ENCODE data around the gene MEX3A. TPM values are rescaled to one million over a fixed set of nuclear protein-coding genes. Genes with fewer than 3 reads are reported as not detected.
"Not testable (repeated sequence)": the region's sequence is repeated elsewhere in the genome, so short reads cannot be mapped to it uniquely, and the experiment has no call there.

The MEX3A gene
- total RNA-seq, 1 donor from 2014 or later, result 32.2 TPM

DNA sequence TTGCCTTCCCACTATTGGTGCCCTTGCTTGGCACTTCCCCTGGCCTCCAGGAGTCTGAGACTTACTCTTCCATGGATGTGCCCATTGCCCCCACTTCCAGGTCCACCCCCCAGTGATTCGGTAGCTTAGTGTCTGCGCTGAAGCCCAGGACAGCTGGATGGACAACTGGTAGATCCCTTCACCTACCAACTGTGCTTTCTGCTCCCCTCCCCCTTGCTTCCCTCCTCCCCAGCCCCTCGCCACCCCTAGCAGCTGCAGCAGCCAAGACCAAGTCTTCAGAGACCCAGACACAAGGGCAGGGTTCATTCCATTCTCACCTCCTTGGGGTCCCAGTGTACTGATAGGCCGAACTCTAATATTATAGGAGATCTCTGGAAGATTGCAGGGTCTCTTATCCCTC, 39.2 kb upstream of the MEX3A start:
- H4K20me1 ChIP-seq (ENCODE audit: low read depth), result peaks cover 100% of the 10 kb centered on the region

GRCh38 chr1:156121005-156121404, 38.7 kb upstream of the MEX3A start:
- H3K9me3 ChIP-seq (ENCODE audit: low read depth); H3K36me3 ChIP-seq; H3K9ac ChIP-seq; H3K27ac Mint-ChIP-seq; DNase-seq (ENCODE audit: low spot score); H3K27me3 ChIP-seq; H3K4me3 Mint-ChIP-seq; H3K4me2 ChIP-seq; H3K27me3 Mint-ChIP-seq (ENCODE audit: insufficient read depth, low read depth); H3K9me3 Mint-ChIP-seq; H3K27ac ChIP-seq; H3K4me3 ChIP-seq; H2AFZ ChIP-seq (replicated peaks): not testable (repeated sequence)
- peaks cover 38% of the 10 kb centered on the region for H3F3A ChIP-seq (ENCODE audit: low read depth)
- Mint-ChIP-seq H3K36me3 (peaks cover 10% of the 10 kb centered on the region), H3K4me1 (peaks cover 48% of the 10 kb centered on the region)
- H3K79me2 ChIP-seq (ENCODE audit: low read depth), result peaks cover 38% of the 10 kb centered on the region
- H4K20me1 ChIP-seq (ENCODE audit: low read depth), result peaks cover 100% of the 10 kb centered on the region
- H3K4me1 ChIP-seq, result peaks cover 26% of the 10 kb centered on the region

More for the DNA sequence above, 39.2 kb upstream of the MEX3A start:
- Histone ChIP-seq H3K9ac (no peak overlapping the region), H3K4me1 (peaks cover 26% of the 10 kb centered on the region), H3K36me3 (no peaks in the 10 kb centered on the region), H2AFZ (replicated peaks) (no peak overlapping the region), H3F3A (ENCODE audit: low read depth) (peaks cover 38% of the 10 kb centered on the region), H3K27ac (no peak overlapping the region), H3K27me3 (no peaks in the 10 kb centered on the region), H3K9me3 (ENCODE audit: low read depth) (no peaks in the 10 kb centered on the region), H3K4me2 (no peak overlapping the region), H3K79me2 (ENCODE audit: low read depth) (peaks cover 33% of the 10 kb centered on the region), H3K4me3 (no peak overlapping the region)
- H3K27ac Mint-ChIP-seq, result peak overlapping the region; percentile 29
- peaks cover 47% of the 10 kb centered on the region for H3K4me1 Mint-ChIP-seq
- TF ChIP-seq CTCF (IDR thresholded peaks at IDR 0.05), result no peak
- no peak for TF ChIP-seq EZH2phosphoT487 (IDR thresholded peaks at IDR 0.05)
- DNase-seq (ENCODE audit: low spot score), result no peak
- H3K4me3 Mint-ChIP-seq, result no peak overlapping the region
- peaks cover 8% of the 10 kb centered on the region for H3K36me3 Mint-ChIP-seq
- no peaks in the 10 kb centered on the region for H3K9me3 Mint-ChIP-seq
- peaks cover 9% of the 10 kb centered on the region for H3K27me3 Mint-ChIP-seq (ENCODE audit: insufficient read depth, low read depth)

DNA sequence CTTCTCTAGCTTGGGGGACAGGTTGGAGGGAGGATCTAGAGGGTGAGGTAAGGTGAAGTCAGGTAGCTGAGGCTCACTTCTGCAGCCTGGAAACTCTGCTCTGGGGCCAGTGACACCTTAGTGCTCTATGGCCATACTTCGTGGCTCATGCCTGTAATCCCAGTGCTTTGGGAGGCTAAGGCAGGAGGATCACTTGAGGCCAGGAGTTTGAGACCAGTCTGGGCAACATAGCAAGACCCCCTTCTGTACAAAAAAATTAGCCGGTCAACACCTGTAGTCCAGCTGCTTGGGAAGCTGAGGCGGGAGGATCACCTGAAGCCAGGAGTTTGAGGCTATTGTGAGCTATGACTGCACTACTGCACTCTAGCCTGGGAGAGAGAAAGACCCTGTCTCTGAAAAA, 38.1 kb upstream of the MEX3A start:
- Histone ChIP-seq H3K4me1 (peaks cover 29% of the 10 kb centered on the region), H4K20me1 (ENCODE audit: low read depth) (peaks cover 100% of the 10 kb centered on the region), H3K27ac (no peak overlapping the region), H3K79me2 (ENCODE audit: low read depth) (peaks cover 39% of the 10 kb centered on the region), H3F3A (ENCODE audit: low read depth) (peaks cover 38% of the 10 kb centered on the region), H3K4me3 (no peak overlapping the region), H3K36me3 (no peaks in the 10 kb centered on the region), H2AFZ (replicated peaks) (no peak overlapping the region), H3K4me2 (no peak overlapping the region), H3K9me3 (ENCODE audit: low read depth) (no peaks in the 10 kb centered on the region), H3K27me3 (peaks cover 6% of the 10 kb centered on the region), H3K9ac (no peak overlapping the region)
- H3K4me1 Mint-ChIP-seq, result peaks cover 52% of the 10 kb centered on the region
- DNase-seq (ENCODE audit: low spot score), result no peak
- H3K9me3 Mint-ChIP-seq, result no peaks in the 10 kb centered on the region
- H3K27ac Mint-ChIP-seq, result no peak overlapping the region
- H3K36me3 Mint-ChIP-seq, result peaks cover 10% of the 10 kb centered on the region
- TF ChIP-seq EZH2phosphoT487 (IDR thresholded peaks at IDR 0.05) (no peak), CTCF (IDR thresholded peaks at IDR 0.05) (no peak), EZH2 (IDR thresholded peaks at IDR 0.05) (no peak)
- H3K4me3 Mint-ChIP-seq, result no peak overlapping the region
- peaks cover 9% of the 10 kb centered on the region for H3K27me3 Mint-ChIP-seq (ENCODE audit: insufficient read depth, low read depth)

DNA sequence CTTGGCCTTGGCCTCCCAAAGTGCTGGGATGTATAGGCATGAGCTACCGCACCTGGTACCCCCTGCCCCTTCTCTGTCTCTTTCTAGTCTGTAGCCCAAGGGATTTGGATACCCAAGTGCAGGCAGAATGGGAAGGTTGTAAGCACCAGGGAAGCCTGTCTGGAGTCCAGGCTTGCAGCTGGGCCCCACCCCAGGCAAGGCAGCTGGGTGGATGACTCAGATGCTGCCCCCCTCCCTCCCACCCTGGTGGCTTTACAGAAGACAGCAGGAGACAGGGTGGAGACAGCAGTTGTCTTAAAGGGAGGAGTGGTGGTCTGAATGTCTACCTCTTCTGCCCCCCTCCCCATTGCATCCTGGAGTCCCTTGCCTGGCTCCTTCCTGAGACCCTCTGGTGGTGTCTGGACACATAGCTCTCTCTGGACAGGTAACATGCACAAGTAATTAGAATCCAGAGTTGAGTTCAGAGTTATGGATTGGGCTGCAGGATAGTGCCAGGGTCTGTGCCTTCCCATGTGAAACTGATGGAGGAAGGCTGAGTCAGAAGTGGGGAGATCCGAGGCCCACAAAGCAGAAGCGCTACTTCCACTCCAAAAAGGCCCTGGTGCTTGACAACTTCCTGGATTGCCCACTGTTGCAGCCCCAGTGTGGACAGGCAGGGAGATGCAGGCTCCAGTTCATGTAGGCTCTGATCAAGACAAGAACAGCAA, 37.4 kb upstream of the MEX3A start:
- Histone ChIP-seq H3K9ac (no peak overlapping the region), H3K27ac (no peak overlapping the region), H3K27me3 (peaks cover 13% of the 10 kb centered on the region), H3K4me3 (no peak overlapping the region), H3K79me2 (ENCODE audit: low read depth) (peaks cover 36% of the 10 kb centered on the region), H3K9me3 (ENCODE audit: low read depth) (no peaks in the 10 kb centered on the region), H4K20me1 (ENCODE audit: low read depth) (peaks cover 100% of the 10 kb centered on the region), H3K36me3 (no peaks in the 10 kb centered on the region), H3K4me1 (peaks cover 35% of the 10 kb centered on the region), H2AFZ (replicated peaks) (no peak overlapping the region), H3F3A (ENCODE audit: low read depth) (peaks cover 34% of the 10 kb centered on the region), H3K4me2 (no peak overlapping the region)
- peaks cover 12% of the 10 kb centered on the region for H3K36me3 Mint-ChIP-seq
- peaks cover 51% of the 10 kb centered on the region for H3K4me1 Mint-ChIP-seq
- TF ChIP-seq EZH2phosphoT487 (IDR thresholded peaks at IDR 0.05) (no peak), EZH2 (IDR thresholded peaks at IDR 0.05) (no peak), CTCF (IDR thresholded peaks at IDR 0.05) (no peak)
- no peak overlapping the region for H3K4me3 Mint-ChIP-seq
- DNase-seq (ENCODE audit: low spot score), result no peak
- H3K27ac Mint-ChIP-seq, result peak overlapping the region; percentile 66
- H3K9me3 Mint-ChIP-seq, result no peaks in the 10 kb centered on the region
- peaks cover 9% of the 10 kb centered on the region for H3K27me3 Mint-ChIP-seq (ENCODE audit: insufficient read depth, low read depth)
